Measurements from ENCODE around the gene MSI2.

MSI2 gene

DNA sequence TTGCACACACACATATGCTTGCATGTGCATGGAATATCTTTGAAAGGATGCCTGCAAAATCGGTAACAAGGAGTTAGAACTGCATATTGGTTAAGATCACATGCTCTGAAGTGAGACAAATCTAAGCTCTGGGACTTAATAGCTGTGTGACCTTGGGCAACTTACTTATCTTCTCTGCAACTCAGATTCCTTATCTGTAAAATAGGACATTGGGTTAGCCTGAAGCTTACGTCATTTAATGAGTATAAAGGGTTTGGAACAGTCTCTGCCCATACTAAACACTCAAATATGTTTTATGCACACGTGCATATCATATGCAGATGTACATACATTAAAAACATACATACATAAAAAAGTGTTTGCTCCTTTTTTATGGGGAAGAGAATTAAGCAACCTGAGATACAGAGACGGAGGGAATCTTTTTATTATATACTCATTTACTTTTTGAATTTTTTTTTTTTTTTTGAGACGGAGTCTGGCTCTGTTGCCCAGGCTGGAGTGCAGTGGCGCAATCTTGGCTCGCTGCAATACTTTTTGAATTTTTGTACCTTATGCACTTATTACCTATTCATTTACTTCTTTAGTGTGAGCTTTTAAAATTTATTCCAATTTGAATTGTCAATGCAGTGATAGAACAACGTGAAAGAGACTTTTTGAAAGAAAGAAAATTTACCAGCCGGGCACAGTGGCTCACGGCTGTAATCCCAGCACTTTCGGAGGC, 282.6 kb downstream of the MSI2 start:
- H3K9me3 ChIP-seq: no peaks in the 10 kb centered on the region
- H3K36me3 ChIP-seq: no peaks in the 10 kb centered on the region
- H3K27me3 ChIP-seq: no peaks in the 10 kb centered on the region
- DNase-seq: no peak
- H3K4me1 ChIP-seq: peaks cover 81% of the 10 kb centered on the region
- H3K4me3 ChIP-seq (ENCODE audit: low read depth, low read length): no peak overlapping the region
- TF ChIP-seq, protein P1, sequence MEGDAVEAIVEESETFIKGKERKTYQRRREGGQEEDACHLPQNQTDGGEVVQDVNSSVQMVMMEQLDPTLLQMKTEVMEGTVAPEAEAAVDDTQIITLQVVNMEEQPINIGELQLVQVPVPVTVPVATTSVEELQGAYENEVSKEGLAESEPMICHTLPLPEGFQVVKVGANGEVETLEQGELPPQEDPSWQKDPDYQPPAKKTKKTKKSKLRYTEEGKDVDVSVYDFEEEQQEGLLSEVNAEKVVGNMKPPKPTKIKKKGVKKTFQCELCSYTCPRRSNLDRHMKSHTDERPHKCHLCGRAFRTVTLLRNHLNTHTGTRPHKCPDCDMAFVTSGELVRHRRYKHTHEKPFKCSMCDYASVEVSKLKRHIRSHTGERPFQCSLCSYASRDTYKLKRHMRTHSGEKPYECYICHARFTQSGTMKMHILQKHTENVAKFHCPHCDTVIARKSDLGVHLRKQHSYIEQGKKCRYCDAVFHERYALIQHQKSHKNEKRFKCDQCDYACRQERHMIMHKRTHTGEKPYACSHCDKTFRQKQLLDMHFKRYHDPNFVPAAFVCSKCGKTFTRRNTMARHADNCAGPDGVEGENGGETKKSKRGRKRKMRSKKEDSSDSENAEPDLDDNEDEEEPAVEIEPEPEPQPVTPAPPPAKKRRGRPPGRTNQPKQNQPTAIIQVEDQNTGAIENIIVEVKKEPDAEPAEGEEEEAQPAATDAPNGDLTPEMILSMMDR (IDR thresholded peaks at IDR 0.05; ENCODE audit: low read depth, low read length): no peak

DNA sequence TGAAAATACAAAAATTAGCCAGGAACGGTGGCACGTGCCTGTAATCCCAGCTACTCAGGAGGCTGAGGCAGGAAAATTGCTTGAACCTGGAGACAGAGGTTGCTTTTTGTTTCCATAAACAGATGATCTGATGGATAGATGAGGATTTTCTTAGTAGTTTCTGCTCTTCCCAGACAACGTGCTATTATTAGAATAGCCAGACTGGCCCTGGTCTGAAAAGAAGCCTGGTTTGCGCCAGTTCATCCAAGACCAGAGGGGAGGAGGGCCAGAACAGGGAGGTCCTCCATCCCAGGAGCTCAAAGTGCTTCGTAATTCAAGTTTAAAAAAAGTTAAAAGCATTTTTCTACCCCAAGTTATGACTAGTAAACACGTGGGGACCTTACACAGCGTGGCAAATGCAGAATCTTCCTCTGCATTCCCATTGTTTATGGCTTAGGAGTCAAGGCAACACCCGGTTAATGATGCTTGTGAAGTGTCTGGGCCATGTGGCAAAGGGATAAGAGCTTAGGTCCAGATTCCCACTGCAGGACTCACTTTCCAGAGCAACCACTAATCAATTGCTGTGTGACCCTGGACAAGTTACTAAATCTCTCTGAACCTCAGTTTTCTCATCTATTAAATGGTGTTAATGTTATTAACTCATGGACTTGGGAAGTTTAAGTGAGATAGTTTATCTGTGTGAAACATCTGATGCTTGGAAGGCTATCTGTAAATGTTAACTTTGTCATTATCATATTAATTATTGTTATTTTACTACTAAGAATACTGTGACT, 283.4 kb downstream of the MSI2 start:
- peaks cover 80% of the 10 kb centered on the region for H3K4me1 ChIP-seq
- TF ChIP-seq, protein P1 (IDR thresholded peaks at IDR 0.05; ENCODE audit: low read depth, low read length): no peak
- no peaks in the 10 kb centered on the region for H3K27me3 ChIP-seq
- no peaks in the 10 kb centered on the region for H3K36me3 ChIP-seq
- no peak overlapping the region for H3K4me3 ChIP-seq (ENCODE audit: low read depth, low read length)
- no peak for DNase-seq
- no peaks in the 10 kb centered on the region for H3K9me3 ChIP-seq

DNA sequence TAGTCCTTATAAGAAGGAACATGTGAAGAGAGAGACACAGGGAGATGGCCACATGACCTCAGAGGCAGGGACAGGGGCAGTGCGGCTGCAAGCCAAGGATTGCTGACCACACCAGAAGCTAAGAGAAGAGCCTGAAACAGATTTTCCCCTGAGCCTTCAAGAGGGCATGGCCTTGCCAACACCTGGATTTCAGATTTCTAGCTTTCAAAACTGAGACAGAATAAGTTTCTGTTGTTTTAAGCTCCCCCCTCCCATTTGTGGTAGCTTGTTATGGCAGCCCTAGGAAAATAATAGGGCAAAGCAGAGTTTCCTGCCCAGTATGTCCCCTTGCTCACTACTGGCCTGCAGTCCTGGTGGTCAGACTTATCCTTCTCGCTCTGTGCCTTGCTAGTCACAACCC, 284.3 kb downstream of the MSI2 start:
- Histone ChIP-seq H3K27me3 (no peaks in the 10 kb centered on the region), H3K4me1 (peaks cover 82% of the 10 kb centered on the region), H3K36me3 (no peaks in the 10 kb centered on the region), H3K9me3 (no peaks in the 10 kb centered on the region), H3K4me3 (ENCODE audit: low read depth, low read length) (no peak overlapping the region)
- no peak for DNase-seq
- TF ChIP-seq, protein P1 (IDR thresholded peaks at IDR 0.05; ENCODE audit: low read depth, low read length): no peak

DNA sequence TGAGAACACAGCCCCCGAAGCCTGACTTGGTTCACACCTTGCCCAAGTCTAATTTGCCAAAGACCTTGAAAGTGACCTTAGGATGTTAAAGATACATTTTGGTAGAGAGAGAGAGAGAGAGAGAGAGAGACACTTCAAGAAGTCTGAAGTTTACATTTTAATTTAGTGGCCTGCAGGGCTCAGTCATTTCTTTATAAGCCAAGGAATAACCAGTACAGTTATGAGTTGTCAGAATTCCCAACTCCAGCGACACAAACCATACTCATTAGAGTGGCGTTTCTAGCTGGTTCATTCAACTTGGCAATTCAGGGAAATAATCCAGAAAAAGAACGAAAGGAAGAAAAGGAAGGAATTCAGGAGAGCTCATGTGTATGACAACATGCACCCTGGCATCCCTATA, 284.7 kb downstream of the MSI2 start:
- peaks cover 82% of the 10 kb centered on the region for H3K4me1 ChIP-seq
- no peak for DNase-seq
- no peaks in the 10 kb centered on the region for H3K9me3 ChIP-seq

DNA sequence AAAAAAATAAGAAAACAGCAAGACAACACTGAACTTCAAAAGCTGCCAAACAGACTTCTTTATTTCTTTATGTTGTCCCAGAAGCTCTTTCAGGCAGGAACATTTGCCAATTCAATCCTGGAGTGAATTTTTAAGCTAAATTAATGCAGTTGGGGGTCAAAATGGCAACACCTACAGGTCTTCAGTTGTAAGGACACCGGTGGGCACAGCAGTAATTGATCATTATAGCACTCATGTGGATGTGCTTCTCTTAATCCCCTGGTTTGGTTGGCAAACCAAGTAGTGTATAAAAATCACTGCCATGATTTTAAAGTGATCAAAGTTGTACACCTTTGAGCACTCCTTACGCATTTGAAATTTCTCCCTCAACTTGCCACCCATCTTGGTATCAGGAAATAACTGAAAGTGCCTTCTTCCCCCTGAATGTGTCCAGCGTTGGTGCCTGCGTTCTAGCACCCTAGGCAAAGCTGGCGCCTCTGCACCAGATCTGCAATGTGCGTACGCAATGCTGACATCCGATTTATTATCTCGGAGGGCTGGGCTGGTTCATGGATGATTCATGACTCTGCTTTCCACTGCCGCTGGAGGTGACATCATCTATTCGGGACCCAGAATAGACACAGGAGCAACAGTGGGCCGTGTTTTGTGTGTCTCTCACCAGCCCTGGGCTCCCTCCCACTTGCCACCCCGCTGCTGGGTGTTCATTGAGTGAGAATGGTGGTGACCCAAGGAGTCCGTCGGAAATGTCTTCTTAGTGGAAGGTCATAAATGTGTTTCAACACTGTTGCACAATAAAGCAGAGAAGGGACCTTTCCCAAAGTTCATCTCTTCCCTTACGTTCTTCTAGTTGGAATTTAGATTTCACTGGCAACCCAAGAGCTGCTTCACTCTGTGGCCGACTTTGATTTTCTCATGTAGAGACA, 285.4 kb downstream of the MSI2 start:
- H3K4me1 ChIP-seq: peaks cover 82% of the 10 kb centered on the region
- TF ChIP-seq, protein P1 (IDR thresholded peaks at IDR 0.05; ENCODE audit: low read depth, low read length): peak; percentile 28; the same call in 1 of the 2 replicates
- H3K9me3 ChIP-seq: no peaks in the 10 kb centered on the region
- H3K36me3 ChIP-seq: no peaks in the 10 kb centered on the region
- peak; percentile 90 for DNase-seq
- H3K27me3 ChIP-seq: no peaks in the 10 kb centered on the region
- peak overlapping the region; percentile 15; the same call in 1 of the 2 replicates for H3K4me3 ChIP-seq (ENCODE audit: low read depth, low read length)

More for the DNA sequence above, 284.7 kb downstream of the MSI2 start:
- H3K27me3 ChIP-seq: no peaks in the 10 kb centered on the region
- TF ChIP-seq, protein P1 (IDR thresholded peaks at IDR 0.05; ENCODE audit: low read depth, low read length): no peak
- H3K4me3 ChIP-seq (ENCODE audit: low read depth, low read length): no peak overlapping the region
- no peaks in the 10 kb centered on the region for H3K36me3 ChIP-seq
